RPMI8226 (cell line): ENCODE data around the gene LPGAT1.

ENCODE experiments used
- DNase-seq: peaks from one replicate; pipeline ENCODE4 v3.0.0-alpha.2; 2015

LPGAT1 gene

GRCh38 chr1:211756471-211757020, 74.0 kb downstream of the LPGAT1 start:
- DNase-seq = no peak

- no peak for DNase-seq
These were observed 76.8 kb downstream of the LPGAT1 start for GRCh38 chr1:211753649-211754251.

- peak; percentile 53 for DNase-seq
These were observed 77.5 kb downstream of the LPGAT1 start for GRCh38 chr1:211752951-211753486.

GRCh38 chr1:211752317-211752716, 78.2 kb downstream of the LPGAT1 start:
- DNase-seq = no peak

- no peak for DNase-seq
These were observed 79.1 kb downstream of the LPGAT1 start for GRCh38 chr1:211751438-211751837.

- no peak for DNase-seq
These were observed 80.0 kb downstream of the LPGAT1 start for GRCh38 chr1:211750599-211750998.

- no peak for DNase-seq
These were observed 81.3 kb downstream of the LPGAT1 start for GRCh38 chr1:211749251-211749650.

- no peak for DNase-seq
These were observed 81.8 kb downstream of the LPGAT1 start for GRCh38 chr1:211748810-211749209.

- no peak for DNase-seq
These were observed 87.6 kb downstream of the LPGAT1 start for GRCh38 chr1:211742889-211743529.

- no peak for DNase-seq
These were observed 88.3 kb downstream of the LPGAT1 start for GRCh38 chr1:211742272-211742671.

GRCh38 chr1:211741788-211742187, 88.8 kb downstream of the LPGAT1 start:
- DNase-seq = no peak

- DNase-seq = no peak
These were observed 89.4 kb downstream of the LPGAT1 start for GRCh38 chr1:211741116-211741515.

GRCh38 chr1:211739671-211740411, 90.7 kb downstream of the LPGAT1 start:
- DNase-seq = peak; percentile 78

- peak; percentile 51 for DNase-seq
These were observed 91.8 kb downstream of the LPGAT1 start for GRCh38 chr1:211738691-211739301.

GRCh38 chr1:211738096-211738690, 92.4 kb downstream of the LPGAT1 start:
- no peak for DNase-seq

GRCh38 chr1:211737115-211738035, 93.2 kb downstream of the LPGAT1 start:
- no peak for DNase-seq

GRCh38 chr1:211736351-211736915, 94.1 kb downstream of the LPGAT1 start:
- no peak for DNase-seq

GRCh38 chr1:211735208-211736170, 95.1 kb downstream of the LPGAT1 start:
- DNase-seq = no peak

- DNase-seq = no peak
These were observed 95.8 kb downstream of the LPGAT1 start for GRCh38 chr1:211734791-211735190.

GRCh38 chr1:211734359-211734758, 96.2 kb downstream of the LPGAT1 start:
- no peak for DNase-seq
